Lung (tissue), 12 donors: ENCODE results near the gene PARD3. TPM values are rescaled to one million over a fixed set of nuclear protein-coding genes. Genes with fewer than 3 reads are reported as not detected.

Experiments used
- ATAC-seq: fragments of 200-7000 bp; cut with Tn5 transposase; one replicate; pipeline ENCODE4 v1.9.1; 2020; ENCODE audit warnings: moderate number of reproducible peaks; ENCODE audit not compliant: insufficient read depth, low FRiP score
- DNase-seq, 3 donors: peaks; one replicate each; pipeline ENCODE4 v3.0.0-alpha.2; 2013 to 2017
- H3K27ac ChIP-seq, 2 donors: one replicate each; pipeline ENCODE4 v1.5.1; 2013; ENCODE audit warnings: mild to moderate bottlenecking in 2 of 2, moderate library complexity in 2 of 2, control low read depth in 1 of 2, inconsistent platforms in 1 of 2, low read depth in 1 of 2, low read length in 1 of 2
- H3K27me3 ChIP-seq, 3 donors: one replicate each; pipeline ENCODE4 v1.5.1; 2013; ENCODE audit warnings: low read length in 2 of 3; ENCODE audit not compliant: control insufficient read depth in 3 of 3, insufficient read depth in 3 of 3
- H3K36me3 ChIP-seq, 4 donors: one replicate each; pipeline ENCODE4 v1.5.1; 2013; ENCODE audit warnings: low read length in 4 of 4, mild to moderate bottlenecking in 1 of 4, moderate library complexity in 1 of 4; ENCODE audit not compliant: control insufficient read depth in 4 of 4, insufficient read depth in 4 of 4
- H3K4me1 ChIP-seq, 5 donors: one replicate each; pipeline ENCODE4 v1.5.1; 2013; ENCODE audit warnings: low read length in 5 of 5, mild to moderate bottlenecking in 2 of 5, moderate library complexity in 1 of 5; ENCODE audit not compliant: control insufficient read depth in 5 of 5, insufficient read depth in 5 of 5
- H3K4me3 ChIP-seq: one replicate; pipeline ENCODE4 v1.5.1; 2013; ENCODE audit warnings: mild to moderate bottlenecking, control low read depth, moderate library complexity
- H3K9ac ChIP-seq, 2 donors: one replicate each; pipeline ENCODE4 v1.5.1; 2013; ENCODE audit warnings: low read length in 2 of 2, control low read depth in 1 of 2; ENCODE audit not compliant: insufficient read depth in 1 of 2
- H3K9me3 ChIP-seq, 4 donors: one replicate each; pipeline ENCODE4 v1.5.1; 2013; ENCODE audit warnings: low read length in 3 of 4, mild to moderate bottlenecking in 1 of 4, moderate library complexity in 1 of 4; ENCODE audit not compliant: control insufficient read depth in 4 of 4, insufficient read depth in 3 of 4
- WGBS, 2 donors: extraction: QIAGEN DNeasy Blood & Tissue Kit; methylation state at CpG; one replicate each; pipeline ENCODE4 v1.1.7; 2013; 5-methylcytosine and 5-hydroxymethylcytosine counted together
- polyA plus RNA-seq, 2 donors: library from polyadenylated mRNA; stranded (reverse); fragments of 200-250 nt; gene quantifications; one replicate each; pipeline ENCODE4 v1.2.1, GENCODE V29; 2013
- total RNA-seq, 2 donors: library from RNA; depleted of rRNA in 1 of 2; stranded (reverse); fragments of >200 nt in 1 of 2; gene quantifications; one replicate each; pipeline ENCODE4 v1.2.1, GENCODE V29; 2014 to 2021
- TF ChIP-seq, protein P1 (sequence below): IDR thresholded peaks from 2 replicates; pipeline ENCODE4 v1.5.1; 2012; ENCODE audit warnings: mild to moderate bottlenecking; ENCODE audit errors: control extremely low read depth, extremely low read depth
- donor health status: control.
- donor health status: control.
- donor health status: Bipolar disorder and iron deficiency.
- donor health status: healthy.
- donor health status: DM: yes; HTN: yes; CAD: no.

Gene PARD3
- total and polyA plus RNA-seq, 4 donors, result 10.3 to 69.2 (median 27.6) TPM

DNA sequence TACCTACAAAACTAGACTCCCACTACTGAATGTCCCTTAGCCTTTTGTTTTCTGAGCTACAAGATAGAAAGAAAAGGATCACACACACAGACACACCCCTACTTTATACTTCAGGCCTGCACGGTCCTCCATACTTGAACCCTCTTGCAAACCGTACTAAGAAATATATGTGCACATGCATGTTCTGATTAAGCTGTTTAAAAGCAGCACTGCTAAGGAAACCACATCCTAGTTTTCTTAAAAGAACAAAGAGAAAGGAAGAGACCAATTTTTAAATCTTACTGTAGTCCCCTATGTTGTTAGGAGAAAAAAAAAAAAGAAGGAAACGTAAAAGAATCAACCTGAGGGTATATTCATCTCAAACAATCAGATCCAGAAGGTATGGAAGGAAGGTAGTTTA is 501.2 kb downstream of the PARD3 start:
- no peak overlapping the region for H3K27ac ChIP-seq
- H3K4me1 ChIP-seq, result peaks cover 0 to 37% (median 8%) of the 10 kb centered on the region in 5 donors
- peaks cover 0 to 3% (median 2%) of the 10 kb centered on the region in 4 donors for H3K36me3 ChIP-seq
- H3K9ac ChIP-seq, result no peak overlapping the region
- H3K4me3 ChIP-seq, result no peak overlapping the region
- no peaks in the 10 kb centered on the region for H3K9me3 ChIP-seq
- DNase-seq, result no peak
- 43 to 49% methylated on average over 3 of the region's 3 CpGs for WGBS, 2 donors
- no peak for ATAC-seq
- TF ChIP-seq, protein P1, sequence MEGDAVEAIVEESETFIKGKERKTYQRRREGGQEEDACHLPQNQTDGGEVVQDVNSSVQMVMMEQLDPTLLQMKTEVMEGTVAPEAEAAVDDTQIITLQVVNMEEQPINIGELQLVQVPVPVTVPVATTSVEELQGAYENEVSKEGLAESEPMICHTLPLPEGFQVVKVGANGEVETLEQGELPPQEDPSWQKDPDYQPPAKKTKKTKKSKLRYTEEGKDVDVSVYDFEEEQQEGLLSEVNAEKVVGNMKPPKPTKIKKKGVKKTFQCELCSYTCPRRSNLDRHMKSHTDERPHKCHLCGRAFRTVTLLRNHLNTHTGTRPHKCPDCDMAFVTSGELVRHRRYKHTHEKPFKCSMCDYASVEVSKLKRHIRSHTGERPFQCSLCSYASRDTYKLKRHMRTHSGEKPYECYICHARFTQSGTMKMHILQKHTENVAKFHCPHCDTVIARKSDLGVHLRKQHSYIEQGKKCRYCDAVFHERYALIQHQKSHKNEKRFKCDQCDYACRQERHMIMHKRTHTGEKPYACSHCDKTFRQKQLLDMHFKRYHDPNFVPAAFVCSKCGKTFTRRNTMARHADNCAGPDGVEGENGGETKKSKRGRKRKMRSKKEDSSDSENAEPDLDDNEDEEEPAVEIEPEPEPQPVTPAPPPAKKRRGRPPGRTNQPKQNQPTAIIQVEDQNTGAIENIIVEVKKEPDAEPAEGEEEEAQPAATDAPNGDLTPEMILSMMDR, result no peak
- H3K27me3 ChIP-seq, result no peaks in the 10 kb centered on the region

DNA sequence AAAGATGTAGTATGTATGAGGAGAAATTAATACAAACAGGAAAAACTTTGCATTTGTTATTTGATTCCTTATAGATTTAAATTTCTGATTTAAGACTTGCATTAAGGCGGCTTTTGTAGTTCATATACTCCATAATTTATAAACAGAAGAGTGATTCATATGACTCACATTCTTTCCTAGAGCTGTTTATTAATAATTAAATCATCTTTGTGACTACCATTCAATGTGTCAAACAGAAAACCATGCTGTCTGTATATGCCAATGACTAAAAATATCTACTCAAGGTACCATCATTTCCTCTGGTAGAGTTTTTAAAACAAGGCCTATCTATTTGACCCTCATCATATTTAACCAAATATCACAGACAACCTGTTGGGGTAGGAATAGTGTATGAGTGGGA is 501.7 kb downstream of the PARD3 start:
- Histone ChIP-seq H3K9ac (no peak overlapping the region), H3K4me3 (no peak overlapping the region), H3K36me3 (peaks cover 0 to 3% (median 2%) of the 10 kb centered on the region in 4 donors), H3K27me3 (no peaks in the 10 kb centered on the region), H3K27ac (no peak overlapping the region), H3K4me1 (peaks cover 0 to 37% (median 5%) of the 10 kb centered on the region in 5 donors), H3K9me3 (no peaks in the 10 kb centered on the region)
- no peak for ATAC-seq
- WGBS, 2 donors, result 82 to 89% methylated on average over 1 of the region's 1 CpG
- DNase-seq, result no peak
- TF ChIP-seq, protein P1, result no peak

DNA sequence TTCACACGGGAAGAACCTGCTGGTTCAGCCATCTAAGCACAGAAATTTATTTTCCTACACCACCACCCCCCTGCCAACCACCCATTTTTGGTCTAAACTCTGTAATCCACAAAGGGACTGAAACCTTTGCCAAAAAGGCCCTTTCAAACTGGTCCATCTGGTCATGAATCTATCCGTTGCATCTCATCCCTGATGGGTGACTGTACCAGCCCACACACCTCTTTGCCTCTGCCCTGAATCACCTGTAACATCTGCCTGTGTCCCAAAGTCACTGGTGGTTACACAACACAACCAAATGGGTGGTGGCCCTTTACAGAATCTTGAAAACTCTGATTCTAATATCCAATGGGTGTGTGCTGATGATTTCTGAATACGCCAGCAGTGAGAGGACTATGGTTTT is 503.4 kb downstream of the PARD3 start:
- Histone ChIP-seq H3K4me3 (no peak overlapping the region), H3K36me3 (peaks cover 0 to 4% (median under 1%) of the 10 kb centered on the region in 4 donors), H3K27ac (no peak overlapping the region), H3K4me1 (peaks cover 0 to 37% (median 4%) of the 10 kb centered on the region in 5 donors), H3K9ac (peak overlapping the region in 1 of 2 donors; percentile 14), H3K9me3 (no peaks in the 10 kb centered on the region), H3K27me3 (no peaks in the 10 kb centered on the region)
- no peak for DNase-seq
- ATAC-seq, result no peak
- WGBS, 2 donors, result 93 to 98% methylated on average over 3 of the region's 3 CpGs
- TF ChIP-seq, protein P1, result no peak

DNA sequence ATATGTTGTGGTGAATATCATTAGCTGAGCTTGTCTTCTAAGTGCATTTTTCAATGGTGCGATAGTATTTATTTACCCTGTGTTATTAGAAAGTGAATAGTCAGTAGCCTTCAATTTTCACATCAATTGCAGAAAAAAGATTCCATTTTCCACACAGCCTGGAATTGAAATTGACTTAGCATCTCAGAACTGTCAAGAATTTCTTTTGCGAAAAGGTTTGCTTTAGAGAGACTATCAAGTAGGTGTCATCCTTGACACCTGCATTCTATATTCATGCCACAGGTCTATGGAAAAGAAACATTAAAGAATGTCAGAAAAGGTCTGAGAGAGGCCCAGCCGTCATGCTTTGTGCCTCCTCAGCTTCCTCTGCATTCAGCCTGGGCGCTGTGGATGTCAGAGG is 504.9 kb downstream of the PARD3 start:
- Histone ChIP-seq H3K4me1 (peaks cover 0 to 27% (median 4%) of the 10 kb centered on the region in 5 donors), H3K9me3 (no peaks in the 10 kb centered on the region), H3K36me3 (peaks cover 0 to 2% (median under 1%) of the 10 kb centered on the region in 4 donors), H3K27ac (no peak overlapping the region), H3K9ac (no peak overlapping the region), H3K4me3 (no peak overlapping the region), H3K27me3 (no peaks in the 10 kb centered on the region)
- ATAC-seq (no peak), DNase-seq (no peak)
- TF ChIP-seq, protein P1, result no peak
- WGBS, 2 donors, result 92 to 97% methylated on average over 4 of the region's 4 CpGs
